H1 (cell line): ENCODE data around the gene DNAI1. TPM values are rescaled to one million over a fixed set of nuclear protein-coding genes. Genes with fewer than 3 reads are reported as not detected.

ENCODE experiments used
- CTCF ChIA-PET: fragments of 300-600 bp; sonication (Branson Sonifier 250); formaldehyde crosslinking; loops from one replicate; lab custom pipeline; 2021; ENCODE audit not compliant: partially characterized antibody; lab: Charles Lee
- POLR2A ChIA-PET: fragments of 300-600 bp; sonication (Branson Sonifier 250); formaldehyde crosslinking; loops from one replicate; lab custom pipeline; 2021; ENCODE audit warnings: inconsistent platforms; ENCODE audit not compliant: partially characterized antibody; lab: Charles Lee
- DNase-seq, 2 experiments: peaks; one replicate each; pipeline versions ENCODE4 v3.0.0 to v3.0.0-alpha.2; 2010 to 2022; ENCODE audit warnings: low spot score in 2 of 2, low read depth in 1 of 2, mixed read lengths in 1 of 2
- FAIRE-seq: peaks from 2 replicates; lab custom pipeline; 2011; peaks lifted over from hg19 to GRCh38; lab: Jason Lieb, UNC
- H2AFZ ChIP-seq: 2 replicates; pipeline ENCODE4 v1.8.1; 2012; ENCODE audit warnings: low read length, inconsistent platforms
- H2AK5ac ChIP-seq: 2 replicates; pipeline ENCODE4 v1.6.1; 2013; ENCODE audit warnings: low read depth, low read length
- H2BK120ac ChIP-seq: replicated peaks from 2 replicates; pipeline ENCODE3; 2013; ENCODE audit warnings: low read depth, low read length, inconsistent platforms
- H2BK12ac ChIP-seq: 2 replicates; pipeline ENCODE4 v1.6.1; 2013; ENCODE audit warnings: low read depth, low read length
- H2BK15ac ChIP-seq: 2 replicates; pipeline ENCODE4 v1.6.1; 2013; ENCODE audit warnings: low read length
- H2BK20ac ChIP-seq: 2 replicates; pipeline ENCODE4 v1.6.1; 2013; ENCODE audit warnings: low read length
- H2BK5ac ChIP-seq: 2 replicates; pipeline ENCODE4 v1.6.1; 2013; ENCODE audit warnings: low read depth, low read length
- H3K14ac ChIP-seq: 2 replicates; pipeline ENCODE4 v1.6.1; 2013; ENCODE audit warnings: inconsistent platforms; ENCODE audit not compliant: insufficient read length
- H3K18ac ChIP-seq: 2 replicates; pipeline ENCODE4 v1.6.1; 2013; ENCODE audit warnings: low read length; ENCODE audit errors: extremely low read depth
- H3K23ac ChIP-seq: 2 replicates; pipeline ENCODE4 v1.6.1; 2013; ENCODE audit warnings: inconsistent platforms; ENCODE audit not compliant: insufficient read length
- H3K23me2 ChIP-seq: 2 replicates; pipeline ENCODE4 v1.6.1; 2013; ENCODE audit warnings: low read depth, low read length
- H3K27ac ChIP-seq: 2 replicates; pipeline ENCODE4 v1.6.1; 2011; ENCODE audit warnings: low read depth, low read length, inconsistent platforms
- H3K27me3 ChIP-seq, 4 experiments: replicated peaks in 1 of 4; 1 replicate in 1 of 4; 2 replicates in 3 of 4; pipeline versions ENCODE4 v1.6.1 to v1.8.1; 2011 to 2013; ENCODE audit warnings: low read length in 3 of 4, mild to moderate bottlenecking in 3 of 4, inconsistent platforms in 2 of 4, mixed read lengths in 2 of 4, moderate library complexity in 1 of 4; ENCODE audit not compliant: control insufficient read depth in 3 of 4, insufficient read depth in 3 of 4; ENCODE audit errors: extremely low read depth in 1 of 4
- H3K36me3 ChIP-seq, 4 experiments: 2 replicates each; pipeline versions ENCODE4 v1.6.1 to v1.8.1; 2011 to 2013; ENCODE audit warnings: mild to moderate bottlenecking in 4 of 4, low read length in 3 of 4, moderate library complexity in 2 of 4, control low read depth in 1 of 4, inconsistent platforms in 1 of 4; ENCODE audit not compliant: insufficient read depth in 4 of 4, control insufficient read depth in 2 of 4
- H3K4ac ChIP-seq: replicated peaks from 2 replicates; pipeline ENCODE3; 2013; ENCODE audit warnings: low read length, low read depth, mixed read lengths, inconsistent platforms; ENCODE audit not compliant: insufficient read length
- H3K4me1 ChIP-seq, 4 experiments: replicated peaks in 1 of 4; 1 replicate in 1 of 4; 2 replicates in 3 of 4; pipeline versions ENCODE4 v1.6.1 to v1.8.1; 2011 to 2013; ENCODE audit warnings: low read length in 3 of 4, inconsistent platforms in 2 of 4, mixed read lengths in 1 of 4; ENCODE audit not compliant: insufficient read depth in 4 of 4, control insufficient read depth in 3 of 4
- H3K4me2 ChIP-seq, 2 experiments: 2 replicates each; pipeline versions ENCODE4 v1.6.1 to v1.8.1; 2011 to 2013; ENCODE audit warnings: low read depth in 2 of 2, low read length in 2 of 2, control low read depth in 1 of 2, inconsistent platforms in 1 of 2, mild to moderate bottlenecking in 1 of 2; ENCODE audit not compliant: insufficient read depth in 1 of 2
- H3K4me3 ChIP-seq, 4 experiments: fragments of 200-600, 300-600 bp in 1 of 4; sonication (generic), shearing (Covaris generic), sonication (Bioruptor Twin) in 1 of 4; 2 replicates each; pipeline versions ENCODE4 v1.5.1 to v1.8.1; 2011 to 2016; ENCODE audit warnings: low read length in 4 of 4, low read depth in 3 of 4, control low read depth in 2 of 4, inconsistent platforms in 2 of 4, mild to moderate bottlenecking in 2 of 4, mixed read lengths in 1 of 4, moderate library complexity in 1 of 4; ENCODE audit not compliant: insufficient read depth in 2 of 4; ENCODE audit errors: extremely low read depth in 1 of 4
- H3K56ac ChIP-seq: replicated peaks from 2 replicates; pipeline ENCODE3; 2013; ENCODE audit warnings: low read depth, mild to moderate bottlenecking, mixed read lengths, low read length, inconsistent platforms; ENCODE audit not compliant: insufficient read length
- H3K79me1 ChIP-seq: 2 replicates; pipeline ENCODE4 v1.6.1; 2013; ENCODE audit warnings: low read depth, low read length, control low read depth
- H3K79me2 ChIP-seq, 2 experiments: 2 replicates each; pipeline versions ENCODE4 v1.6.1 to v1.8.1; 2012 to 2013; ENCODE audit warnings: low read length in 2 of 2, mild to moderate bottlenecking in 2 of 2, inconsistent platforms in 1 of 2; ENCODE audit not compliant: insufficient read depth in 2 of 2, control insufficient read depth in 1 of 2
- H3K9ac ChIP-seq, 4 experiments: replicated peaks in 1 of 4; 1 replicate in 1 of 4; 2 replicates in 3 of 4; pipeline versions ENCODE4 v1.6.1 to v1.8.1; 2011 to 2013; ENCODE audit warnings: low read depth in 3 of 4, low read length in 3 of 4, control low read depth in 2 of 4, mild to moderate bottlenecking in 2 of 4, moderate library complexity in 2 of 4, inconsistent platforms in 1 of 4; ENCODE audit errors: extremely low read depth in 1 of 4
- H3K9me3 ChIP-seq, 2 experiments: 2 replicates each; pipeline versions ENCODE4 v1.6.1 to v1.8.1; 2012 to 2013; ENCODE audit warnings: mild to moderate bottlenecking in 2 of 2, moderate library complexity in 2 of 2, control low read depth in 1 of 2, inconsistent platforms in 1 of 2, low read depth in 1 of 2, low read length in 1 of 2, mixed read lengths in 1 of 2; ENCODE audit not compliant: insufficient read depth in 2 of 2
- H4K20me1 ChIP-seq, 2 experiments: replicated peaks in 1 of 2; 2 replicates each; pipeline versions ENCODE3 to v1.8.1; 2011 to 2013; ENCODE audit warnings: inconsistent platforms in 2 of 2, low read length in 2 of 2, mild to moderate bottlenecking in 1 of 2; ENCODE audit not compliant: insufficient read depth in 2 of 2, control insufficient read depth in 1 of 2
- H4K5ac ChIP-seq: 2 replicates; pipeline ENCODE4 v1.6.1; 2013; ENCODE audit warnings: low read length, low read depth, mixed read lengths, inconsistent platforms; ENCODE audit not compliant: insufficient read length
- H4K8ac ChIP-seq: 2 replicates; pipeline ENCODE4 v1.8.0; 2013; ENCODE audit warnings: mild to moderate bottlenecking, moderate library complexity, low read length, inconsistent platforms; ENCODE audit not compliant: insufficient read depth; ENCODE audit errors: extremely low read depth
- H4K91ac ChIP-seq: replicated peaks from 2 replicates; pipeline ENCODE3; 2013; ENCODE audit warnings: low read length, mixed read lengths, inconsistent platforms; ENCODE audit not compliant: insufficient read length
- KDM1A ChIP-seq: fragments of 200-600, 300-600 bp; sonication (generic); IDR thresholded peaks from 2 replicates; pipeline ENCODE4 v1.7.1; 2016; ENCODE audit warnings: mild to moderate bottlenecking, low read length, borderline replicate concordance
- POLR2A ChIP-seq, 2 experiments: IDR thresholded peaks; 1 replicate in 1 of 2; 2 replicates in 1 of 2; pipeline ENCODE4 v1.6.1; 2011; ENCODE audit warnings: low read depth in 2 of 2, low read length in 2 of 2, mild to moderate bottlenecking in 2 of 2; ENCODE audit errors: control extremely low read depth in 1 of 2
- RAD21 ChIP-seq, 2 experiments: IDR thresholded peaks in 1 of 2; conservative IDR thresholded peaks in 1 of 2; 2 replicates each; pipeline ENCODE4 v1.6.1; 2011; ENCODE audit warnings: low read depth in 2 of 2, low read length in 2 of 2, improper control_type of control experiment in 1 of 2, inconsistent platforms in 1 of 2, mild to moderate bottlenecking in 1 of 2, moderate library complexity in 1 of 2
- RBBP5 ChIP-seq: IDR thresholded peaks from 2 replicates; pipeline ENCODE4 v1.7.1; 2012; ENCODE audit warnings: low read depth, mild to moderate bottlenecking, inconsistent platforms, low read length, moderate library complexity, borderline replicate concordance
- SP4 ChIP-seq: IDR thresholded peaks from 2 replicates; pipeline ENCODE4 v1.6.1; 2012; ENCODE audit warnings: low read length, inconsistent platforms
- WGBS, 2 experiments: shearing (Covaris generic) in 1 of 2; methylation state at CpG; one replicate each; pipeline versions ENCODE4 v1.1.6 to v1.1.7; 2013 to 2015; ENCODE audit warnings: low lambda C conversion rate in 2 of 2, mixed read lengths in 2 of 2, inconsistent platforms in 1 of 2, low coverage in 1 of 2, missing lambda C conversion rate in 1 of 2; ENCODE audit not compliant: insufficient replicate concordance in 2 of 2, insufficient coverage in 1 of 2, insufficient read length in 1 of 2; ENCODE audit errors: extremely low coverage in 1 of 2, missing lambda C conversion rate in 1 of 2; 5-methylcytosine and 5-hydroxymethylcytosine counted together
- polyA plus RNA-seq, 7 experiments: library from polyadenylated mRNA; depleted of rRNA in 3 of 7; stranded (reverse) in 5 of 7; unstranded in 2 of 7; fragments of >200 nt in 5 of 7; fragments of 200-250 nt in 2 of 7; gene quantifications; 1 replicate in 5 of 7; 2 replicates in 1 of 7; 4 replicates in 1 of 7; pipeline versions ENCODE4 v1.2.1 to v1.2.3, GENCODE V29; 2011 to 2013; ENCODE audit warnings: missing spikeins in 2 of 7, mixed read lengths in 2 of 7
- total RNA-seq: library from RNA; stranded (reverse); fragmentation: NEBNext Ultra II Directional; extraction: Animal tissue kit (Norgen Biotek cat#: 25700); gene quantifications from 2 replicates; pipeline ENCODE4 v1.2.1, GENCODE V29; 2021
- TF ChIP-seq, protein P1 (sequence below), 3 experiments: IDR thresholded peaks; 1 replicate in 2 of 3; 2 replicates in 1 of 3; pipeline versions ENCODE4 v1.5.1 to v1.6.1; 2011; ENCODE audit warnings: low read length in 3 of 3, mild to moderate bottlenecking in 3 of 3, inconsistent platforms in 2 of 3, low read depth in 1 of 3, moderate library complexity in 1 of 3; ENCODE audit not compliant: insufficient read depth in 1 of 3; ENCODE audit errors: control extremely low read depth in 1 of 3

Gene DNAI1
- total and polyA plus RNA-seq, 2 of the 8 experiments (the other 6 are each of a cell fraction or from before 2014, with no cell fraction given) = 0.37 to 0.54 TPM

GRCh38 chr9:34501889-34502425, 43.4 kb downstream of the DNAI1 start:
- 57% methylated on average over 4 of the region's 5 CpGs; no CpG with 5 or more reads in 1 of the 2 experiments for WGBS, 2 experiments

More at GRCh38 chr9:34501889-34502425, 43.4 kb downstream of the DNAI1 start:
- H4K91ac ChIP-seq = no peak overlapping the region
- no peak overlapping the region for H3K4me3 ChIP-seq
- no peak overlapping the region for H2AFZ ChIP-seq
- no peak overlapping the region for H4K5ac ChIP-seq
- no peak overlapping the region for H3K56ac ChIP-seq
- no peak overlapping the region for H3K4ac ChIP-seq
- no peak overlapping the region for H2BK120ac ChIP-seq
- DNase-seq (no peak), FAIRE-seq (no peak)
- no peaks in the 10 kb centered on the region for H3K23me2 ChIP-seq
- no peak overlapping the region for H3K14ac ChIP-seq
- TF ChIP-seq RAD21 (IDR thresholded peaks at IDR 0.05 in 1 of 2, conservative IDR thresholded peaks at IDR 0.05 in 1 of 2; ENCODE audit: low read depth in 2 of 2, low read length in 2 of 2) = peak; percentile 49 to 67
- TF ChIP-seq KDM1A = no peak
- TF ChIP-seq SP4 = no peak
- TF ChIP-seq RBBP5 = no peak
- TF ChIP-seq, protein P1, sequence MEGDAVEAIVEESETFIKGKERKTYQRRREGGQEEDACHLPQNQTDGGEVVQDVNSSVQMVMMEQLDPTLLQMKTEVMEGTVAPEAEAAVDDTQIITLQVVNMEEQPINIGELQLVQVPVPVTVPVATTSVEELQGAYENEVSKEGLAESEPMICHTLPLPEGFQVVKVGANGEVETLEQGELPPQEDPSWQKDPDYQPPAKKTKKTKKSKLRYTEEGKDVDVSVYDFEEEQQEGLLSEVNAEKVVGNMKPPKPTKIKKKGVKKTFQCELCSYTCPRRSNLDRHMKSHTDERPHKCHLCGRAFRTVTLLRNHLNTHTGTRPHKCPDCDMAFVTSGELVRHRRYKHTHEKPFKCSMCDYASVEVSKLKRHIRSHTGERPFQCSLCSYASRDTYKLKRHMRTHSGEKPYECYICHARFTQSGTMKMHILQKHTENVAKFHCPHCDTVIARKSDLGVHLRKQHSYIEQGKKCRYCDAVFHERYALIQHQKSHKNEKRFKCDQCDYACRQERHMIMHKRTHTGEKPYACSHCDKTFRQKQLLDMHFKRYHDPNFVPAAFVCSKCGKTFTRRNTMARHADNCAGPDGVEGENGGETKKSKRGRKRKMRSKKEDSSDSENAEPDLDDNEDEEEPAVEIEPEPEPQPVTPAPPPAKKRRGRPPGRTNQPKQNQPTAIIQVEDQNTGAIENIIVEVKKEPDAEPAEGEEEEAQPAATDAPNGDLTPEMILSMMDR (IDR thresholded peaks at IDR 0.05; ENCODE audit: control extremely low read depth in 1 of 3, insufficient read depth in 1 of 3, low read depth in 1 of 3, low read length in 3 of 3) = peak; percentile 54 to 67 (median 60)
- no peak for TF ChIP-seq POLR2A (IDR thresholded peaks at IDR 0.05; ENCODE audit: control extremely low read depth in 1 of 2, low read depth in 2 of 2, low read length in 2 of 2)
- 0 out of 7 replicates have a peak, but pooled peaks cover 0 to 3% (median 0%) of the 10 kb centered on the region in 4 experiments for H3K4me1 ChIP-seq
- H3K27me3 ChIP-seq = no peaks in the 10 kb centered on the region
- H2BK15ac ChIP-seq = no peak overlapping the region
- H4K8ac ChIP-seq = no peak overlapping the region
- no peak overlapping the region for H2BK12ac ChIP-seq
- H3K79me1 ChIP-seq = no peaks in the 10 kb centered on the region
- POLR2A ChIA-PET = interaction anchor here (2.0 kb wide), 1 partner anchor 12 kb away, joined by 6 read pairs; no protein-coding TSS in a partner anchor
- H3K18ac ChIP-seq = no peak overlapping the region
- H3K23ac ChIP-seq = no peak overlapping the region
- no peaks in the 10 kb centered on the region for H3K9me3 ChIP-seq
- no peak overlapping the region for H2AK5ac ChIP-seq
- no peak overlapping the region for H2BK20ac ChIP-seq
- H4K20me1 ChIP-seq = no peaks in the 10 kb centered on the region
- H3K27ac ChIP-seq = no peak overlapping the region
- CTCF ChIA-PET = interaction anchor here (1.1 to 8.8 kb wide), 30 partner anchors 10 to 145 kb away, joined by 3 to 114 read pairs (median 12); partner anchors contain the start of genes DCTN3, DNAI1, ENHO and FAM219A
- no peaks in the 10 kb centered on the region for H3K36me3 ChIP-seq
- H3K79me2 ChIP-seq = no peaks in the 10 kb centered on the region
- no peak overlapping the region for H3K4me2 ChIP-seq
- H2BK5ac ChIP-seq = no peak overlapping the region
- H3K9ac ChIP-seq = no peak overlapping the region
